ENCODE measurements around the gene ARHGDIG. TPM values are rescaled to one million over a fixed set of nuclear protein-coding genes. Genes with fewer than 3 reads are reported as not detected.
"Not testable (repeated sequence)": the region's sequence is repeated elsewhere in the genome, so short reads cannot be mapped to it uniquely, and the experiment has no call there.

The ARHGDIG gene
- total and polyA plus RNA-seq, 9 of the 15 experiments (the other 6 are each of a cell fraction or from before 2014, with no cell fraction given), result 0.36 to 2.5 (median 0.64) TPM; not detected in 2

- CTCF ChIA-PET (ENCODE audit: low intra/inter-chr PET ratio); FAIRE-seq; in situ Hi-C loops (cut with MboI); H3K9me1 ChIP-seq (ENCODE audit: control insufficient read depth, insufficient read depth, low read length); intact Hi-C loops (cut with micrococcal nuclease); H3K4me3 ChIP-seq; H3K27me3 ChIP-seq (ENCODE audit: control insufficient read depth in 2 of 2, insufficient read depth in 2 of 2, low read length in 2 of 2); H3K79me2 ChIP-seq (ENCODE audit: control insufficient read depth, insufficient read depth, low read length); H3K9ac ChIP-seq (ENCODE audit: insufficient read depth in 1 of 2, low read depth in 2 of 2, low read length in 2 of 2); H3K4me2 ChIP-seq (ENCODE audit: insufficient read depth, low read length); BruUV-seq (replicated peaks); DNase-seq (ENCODE audit: extremely low read depth in 1 of 4, low spot score in 3 of 4); H3K9me3 ChIP-seq (replicated peaks; ENCODE audit: control insufficient read depth, insufficient read depth, low read depth, low read length); H4K20me1 ChIP-seq (replicated peaks; ENCODE audit: control insufficient read depth, insufficient read depth, low read length); H2AFZ ChIP-seq (ENCODE audit: low read depth, low read length): not testable (repeated sequence)
- 26% methylated on average over 7 of the region's 13 CpGs for WGBS (ENCODE audit: insufficient coverage, low coverage, missing lambda C conversion rate)
- peak; percentile 55 for ATAC-seq
- POLR2A ChIA-PET, result interaction anchor here (1.0 kb wide), 1 partner anchor 23 kb away, joined by 3 read pairs; no protein-coding TSS in a partner anchor
- Histone ChIP-seq H3K36me3 (ENCODE audit: control insufficient read depth, insufficient read depth, low read length) (peaks cover 34% of the 10 kb centered on the region; the same call in 2 of the 3 replicates), H3K4me1 (replicated peaks in 1 of 2; ENCODE audit: control insufficient read depth in 2 of 2, insufficient read depth in 2 of 2, low read length in 2 of 2) (peaks cover 17 to 53% of the 10 kb centered on the region in 2 experiments), H3K27ac (ENCODE audit: extremely low read depth, low read depth, low read length) (peak overlapping the region; percentile 55; the same call in 1 of the 3 replicates)
- TF ChIP-seq L3MBTL2 (IDR thresholded peaks at IDR 0.05) (peak; percentile 26; the same call in 1 of the 2 replicates), ARNT (IDR thresholded peaks at IDR 0.05) (peak in 1 of 2 experiments; percentile 43; a peak in 1 of 4 replicates), TAL1 (IDR thresholded peaks at IDR 0.05) (peak; percentile 36; the same call in 1 of the 2 replicates), HDAC1 (IDR thresholded peaks at IDR 0.05) (0 out of 4 replicates have a peak, but pooled peaks of 1 of the 2 experiments have one; percentile 10), CBFA2T3 (IDR thresholded peaks at IDR 0.05) (peak; percentile 81), ZFX (CRISPR knock-in tag; IDR thresholded peaks at IDR 0.05) (peak; percentile 22; the same call in 1 of the 2 replicates), CXXC5 (CRISPR knock-in tag; IDR thresholded peaks at IDR 0.05) (peak; percentile 51; the same call in 1 of the 2 replicates), FOXK2 (conservative IDR thresholded peaks at IDR 0.05 in 1 of 2, IDR thresholded peaks at IDR 0.05 in 1 of 2; ENCODE audit: low read depth in 2 of 2) (peak; percentile 20 to 42; a peak in 1 of 4 replicates), SOX6 (IDR thresholded peaks at IDR 0.05) (peak; percentile 73), EP400 (IDR thresholded peaks at IDR 0.05) (peak; percentile 38; the same call in 1 of the 2 replicates), DPF2 (IDR thresholded peaks at IDR 0.05) (peak; percentile 73)
- TF ChIP-seq, protein P1, sequence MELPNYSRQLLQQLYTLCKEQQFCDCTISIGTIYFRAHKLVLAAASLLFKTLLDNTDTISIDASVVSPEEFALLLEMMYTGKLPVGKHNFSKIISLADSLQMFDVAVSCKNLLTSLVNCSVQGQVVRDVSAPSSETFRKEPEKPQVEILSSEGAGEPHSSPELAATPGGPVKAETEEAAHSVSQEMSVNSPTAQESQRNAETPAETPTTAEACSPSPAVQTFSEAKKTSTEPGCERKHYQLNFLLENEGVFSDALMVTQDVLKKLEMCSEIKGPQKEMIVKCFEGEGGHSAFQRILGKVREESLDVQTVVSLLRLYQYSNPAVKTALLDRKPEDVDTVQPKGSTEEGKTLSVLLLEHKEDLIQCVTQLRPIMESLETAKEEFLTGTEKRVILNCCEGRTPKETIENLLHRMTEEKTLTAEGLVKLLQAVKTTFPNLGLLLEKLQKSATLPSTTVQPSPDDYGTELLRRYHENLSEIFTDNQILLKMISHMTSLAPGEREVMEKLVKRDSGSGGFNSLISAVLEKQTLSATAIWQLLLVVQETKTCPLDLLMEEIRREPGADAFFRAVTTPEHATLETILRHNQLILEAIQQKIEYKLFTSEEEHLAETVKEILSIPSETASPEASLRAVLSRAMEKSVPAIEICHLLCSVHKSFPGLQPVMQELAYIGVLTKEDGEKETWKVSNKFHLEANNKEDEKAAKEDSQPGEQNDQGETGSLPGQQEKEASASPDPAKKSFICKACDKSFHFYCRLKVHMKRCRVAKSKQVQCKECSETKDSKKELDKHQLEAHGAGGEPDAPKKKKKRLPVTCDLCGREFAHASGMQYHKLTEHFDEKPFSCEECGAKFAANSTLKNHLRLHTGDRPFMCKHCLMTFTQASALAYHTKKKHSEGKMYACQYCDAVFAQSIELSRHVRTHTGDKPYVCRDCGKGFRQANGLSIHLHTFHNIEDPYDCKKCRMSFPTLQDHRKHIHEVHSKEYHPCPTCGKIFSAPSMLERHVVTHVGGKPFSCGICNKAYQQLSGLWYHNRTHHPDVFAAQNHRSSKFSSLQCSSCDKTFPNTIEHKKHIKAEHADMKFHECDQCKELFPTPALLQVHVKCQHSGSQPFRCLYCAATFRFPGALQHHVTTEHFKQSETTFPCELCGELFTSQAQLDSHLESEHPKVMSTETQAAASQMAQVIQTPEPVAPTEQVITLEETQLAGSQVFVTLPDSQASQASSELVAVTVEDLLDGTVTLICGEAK (IDR thresholded peaks at IDR 0.05), result 0 out of 2 replicates have a peak, but pooled peaks have one; percentile 28
- TF ChIP-seq, protein P1 (CRISPR knock-in tag; IDR thresholded peaks at IDR 0.05), result not testable (repeated sequence)
- TF ChIP-seq, protein P2, sequence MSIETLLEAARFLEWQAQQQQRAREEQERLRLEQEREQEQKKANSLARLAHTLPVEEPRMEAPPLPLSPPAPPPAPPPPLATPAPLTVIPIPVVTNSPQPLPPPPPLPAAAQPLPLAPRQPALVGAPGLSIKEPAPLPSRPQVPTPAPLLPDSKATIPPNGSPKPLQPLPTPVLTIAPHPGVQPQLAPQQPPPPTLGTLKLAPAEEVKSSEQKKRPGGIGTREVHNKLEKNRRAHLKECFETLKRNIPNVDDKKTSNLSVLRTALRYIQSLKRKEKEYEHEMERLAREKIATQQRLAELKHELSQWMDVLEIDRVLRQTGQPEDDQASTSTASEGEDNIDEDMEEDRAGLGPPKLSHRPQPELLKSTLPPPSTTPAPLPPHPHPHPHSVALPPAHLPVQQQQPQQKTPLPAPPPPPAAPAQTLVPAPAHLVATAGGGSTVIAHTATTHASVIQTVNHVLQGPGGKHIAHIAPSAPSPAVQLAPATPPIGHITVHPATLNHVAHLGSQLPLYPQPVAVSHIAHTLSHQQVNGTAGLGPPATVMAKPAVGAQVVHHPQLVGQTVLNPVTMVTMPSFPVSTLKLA (conservative IDR thresholded peaks at IDR 0.05), result peak in 1 of 2 experiments; percentile 24; a peak in 1 of 4 replicates
These were observed 22.3 kb upstream of the ARHGDIG start for GRCh38 chr16:258091-258490.
